Common myeloid progenitor, CD34-positive (primary cell): ENCODE results near the gene MROH7.

Source experiments
- CTCF ChIA-PET: fragments of 350-600 bp; sonication (Branson Sonifier 250); formaldehyde crosslinking; loops from one replicate; lab custom pipeline; 2021; ENCODE audit warnings: antibody characterized with exemption; lab: Charles Lee
- POLR2A ChIA-PET: fragments of 350-600 bp; sonication (Branson Sonifier 250); formaldehyde crosslinking; loops from one replicate; lab custom pipeline; 2021; ENCODE audit warnings: antibody characterized with exemption; lab: Charles Lee
- DNase-seq, 3 donors: peaks; one replicate each; pipeline versions ENCODE4 v3.0.0 to v3.0.0-alpha.2; 2013
- H3K27ac ChIP-seq, 2 experiments: 1 replicate in 1 of 2; 2 replicates in 1 of 2; pipeline ENCODE4 v1.7.0; 2013; ENCODE audit warnings: inconsistent platforms in 2 of 2, low read length in 2 of 2, mild to moderate bottlenecking in 2 of 2, low read depth in 1 of 2, moderate library complexity in 1 of 2; ENCODE audit not compliant: severe bottlenecking in 2 of 2, insufficient read depth in 1 of 2, poor library complexity in 1 of 2
- H3K27me3 ChIP-seq, 5 experiments: replicated peaks in 2 of 5; 1 replicate in 3 of 5; 2 replicates in 2 of 5; pipeline versions ENCODE4 v1.6.1 to v1.7.0; 2013; ENCODE audit warnings: low read length in 4 of 5, mild to moderate bottlenecking in 2 of 5, moderate library complexity in 2 of 5, inconsistent platforms in 1 of 5; ENCODE audit not compliant: insufficient read depth in 5 of 5, control insufficient read depth in 4 of 5
- H3K36me3 ChIP-seq, 4 experiments: 1 replicate in 2 of 4; 2 replicates in 2 of 4; pipeline versions ENCODE4 v1.6.1 to v1.7.0; 2013; ENCODE audit warnings: low read length in 3 of 4, control low read depth in 1 of 4, mild to moderate bottlenecking in 1 of 4; ENCODE audit not compliant: control insufficient read depth in 4 of 4, insufficient read depth in 4 of 4
- H3K4me1 ChIP-seq, 4 experiments: 1 replicate in 3 of 4; 2 replicates in 1 of 4; pipeline versions ENCODE4 v1.6.1 to v1.7.1; 2013; ENCODE audit warnings: low read length in 3 of 4, mild to moderate bottlenecking in 3 of 4, control low read depth in 1 of 4, inconsistent platforms in 1 of 4, moderate library complexity in 1 of 4; ENCODE audit not compliant: control insufficient read depth in 4 of 4, insufficient read depth in 4 of 4; ENCODE audit errors: control extremely low read depth in 1 of 4
- H3K4me3 ChIP-seq, 7 experiments: 1 replicate in 4 of 7; 2 replicates in 3 of 7; pipeline versions ENCODE4 v1.5.1 to v1.7.0; 2013; ENCODE audit warnings: mild to moderate bottlenecking in 7 of 7, low read length in 6 of 7, moderate library complexity in 6 of 7, inconsistent platforms in 2 of 7, low read depth in 2 of 7, control low read depth in 1 of 7; ENCODE audit not compliant: insufficient read depth in 4 of 7, control insufficient read depth in 1 of 7; ENCODE audit errors: extremely low read depth in 1 of 7
- H3K9me3 ChIP-seq, 5 experiments: 1 replicate in 4 of 5; 2 replicates in 1 of 5; pipeline versions ENCODE4 v1.6.1 to v1.7.1; 2013; ENCODE audit warnings: low read length in 4 of 5, mild to moderate bottlenecking in 2 of 5, inconsistent platforms in 1 of 5, low read depth in 1 of 5, moderate library complexity in 1 of 5; ENCODE audit not compliant: control insufficient read depth in 4 of 5, insufficient read depth in 2 of 5; ENCODE audit errors: control extremely low read depth in 1 of 5
- WGBS: methylation state at CpG from one replicate; pipeline ENCODE4 v1.1.5; 2013; ENCODE audit not compliant: insufficient coverage; 5-methylcytosine and 5-hydroxymethylcytosine counted together

The MROH7 gene

DNA sequence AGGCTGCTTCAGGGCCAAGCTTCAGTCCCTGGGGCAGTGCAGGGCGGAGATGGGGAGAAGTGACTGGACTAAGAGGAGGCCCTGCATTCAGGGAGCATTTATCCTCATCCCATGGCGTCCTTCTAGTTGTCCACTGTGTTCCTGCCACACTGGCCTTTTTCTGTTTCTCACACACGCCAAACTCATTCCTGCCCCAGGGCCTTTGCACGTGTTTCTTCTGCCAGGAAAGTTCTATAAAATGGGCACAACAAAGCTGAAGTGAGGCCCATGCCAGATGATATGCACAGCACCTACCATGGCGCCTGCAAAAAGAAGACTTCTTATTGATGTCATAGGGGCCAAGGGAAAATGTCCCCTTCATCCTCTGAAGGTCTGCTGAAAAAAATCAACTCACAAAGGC is 24.3 kb downstream of the MROH7 start:
- Histone ChIP-seq H3K36me3 (peaks cover 0 to 3% (median 0%) of the 10 kb centered on the region in 4 experiments), H3K4me3 (no peak overlapping the region), H3K27me3 (no peaks in the 10 kb centered on the region), H3K27ac (no peak overlapping the region), H3K4me1 (no peaks in the 10 kb centered on the region), H3K9me3 (no peaks in the 10 kb centered on the region)
- POLR2A ChIA-PET, result no interaction called here
- 97% methylated on average over 5 of the region's 5 CpGs for whole genome bisulfite sequencing
- DNase-seq, result no peak
- CTCF ChIA-PET, result no interaction called here

DNA sequence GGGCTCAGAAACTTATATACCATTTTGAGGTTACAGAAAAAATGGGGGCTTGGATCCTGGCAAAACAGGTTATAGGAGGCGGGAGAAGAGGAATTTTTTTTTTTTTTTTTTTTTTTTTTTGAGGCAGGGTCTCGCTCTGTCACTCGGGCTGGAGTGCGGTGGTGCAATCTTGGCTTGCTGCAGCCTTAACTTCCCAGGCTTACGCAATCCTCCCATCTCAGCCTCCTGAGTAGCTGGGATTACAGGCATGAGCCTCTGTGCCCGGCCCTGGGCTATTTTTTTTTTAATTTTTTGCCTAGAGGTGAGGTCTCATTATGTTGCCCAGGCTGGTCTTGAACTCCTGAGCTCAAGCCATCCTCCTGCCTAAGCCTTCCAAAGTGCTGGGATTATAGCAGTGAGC is 24.7 kb downstream of the MROH7 start:
- Histone ChIP-seq H3K4me3 (no peak overlapping the region), H3K27me3 (no peaks in the 10 kb centered on the region), H3K27ac (no peak overlapping the region), H3K36me3 (peaks cover 0 to 3% (median 0%) of the 10 kb centered on the region in 4 experiments), H3K4me1 (no peaks in the 10 kb centered on the region), H3K9me3 (no peaks in the 10 kb centered on the region)
- DNase-seq, result no peak
- WGBS, result 100% methylated on average over 2 of the region's 6 CpGs
- ChIA-PET CTCF (interaction anchor here (1.1 kb wide), 1 partner anchor 50 kb away, joined by 3 read pairs; the partner anchor contains the start of gene TTC4), POLR2A (no interaction called here)

DNA sequence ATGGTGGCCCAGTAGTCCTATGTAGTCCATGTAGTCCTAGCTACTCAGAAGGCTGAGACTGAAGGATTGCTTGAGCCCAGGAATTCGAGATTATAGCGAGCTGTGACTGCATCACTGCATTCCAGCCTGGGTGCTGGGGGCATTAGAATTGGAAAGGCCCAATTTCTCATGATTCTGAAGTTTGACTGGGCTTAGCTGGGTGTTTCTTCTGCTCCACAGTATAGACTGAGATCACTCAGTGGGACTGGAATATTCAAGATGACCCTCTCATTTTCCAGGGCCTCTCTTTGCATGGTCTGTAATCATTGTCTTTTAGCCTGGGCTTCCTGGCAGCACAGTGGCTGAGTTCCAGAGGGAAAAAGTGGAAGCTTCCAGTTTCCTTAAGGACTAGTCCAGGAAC is 26.2 kb downstream of the MROH7 start:
- Histone ChIP-seq H3K4me3 (no peak overlapping the region), H3K27ac (no peak overlapping the region), H3K36me3 (peaks cover 0 to 3% (median 0%) of the 10 kb centered on the region in 4 experiments), H3K27me3 (no peaks in the 10 kb centered on the region), H3K9me3 (no peaks in the 10 kb centered on the region), H3K4me1 (no peaks in the 10 kb centered on the region)
- CTCF ChIA-PET, result interaction anchor here (0.8 kb wide), 1 partner anchor 15 kb away, joined by 3 read pairs; no protein-coding TSS in a partner anchor
- POLR2A ChIA-PET, result no interaction called here
- no peak for DNase-seq
- 100% methylated on average over 2 of the region's 2 CpGs for WGBS

- Histone ChIP-seq H3K27me3 (no peaks in the 10 kb centered on the region), H3K9me3 (peaks cover 0 to 2% (median under 1%) of the 10 kb centered on the region in 5 experiments), H3K4me1 (no peaks in the 10 kb centered on the region), H3K27ac (no peak overlapping the region), H3K4me3 (no peak overlapping the region), H3K36me3 (peaks cover 0 to 4% (median 0%) of the 10 kb centered on the region in 4 experiments)
- CTCF ChIA-PET, result no interaction called here
- 100% methylated on average over 1 of the region's 2 CpGs for WGBS
- POLR2A ChIA-PET, result no interaction called here
- no peak for DNase-seq
These were observed 27.0 kb downstream of the MROH7 start for GRCh38 chr1:54668567-54668966.

GRCh38 chr1:54671985-54672608 is 30.5 kb downstream of the MROH7 start:
- ChIA-PET CTCF (no interaction called here), POLR2A (no interaction called here)
- DNase-seq, result peak; percentile 19 to 40 (median 37)
- WGBS, result 96% methylated on average over 3 of the region's 6 CpGs
- Histone ChIP-seq H3K27ac (no peak overlapping the region), H3K36me3 (peaks cover 0 to 11% (median 0%) of the 10 kb centered on the region in 4 experiments), H3K9me3 (peaks cover 0 to 9% (median 3%) of the 10 kb centered on the region in 5 experiments), H3K4me3 (no peak overlapping the region), H3K4me1 (no peaks in the 10 kb centered on the region), H3K27me3 (no peaks in the 10 kb centered on the region)

DNA sequence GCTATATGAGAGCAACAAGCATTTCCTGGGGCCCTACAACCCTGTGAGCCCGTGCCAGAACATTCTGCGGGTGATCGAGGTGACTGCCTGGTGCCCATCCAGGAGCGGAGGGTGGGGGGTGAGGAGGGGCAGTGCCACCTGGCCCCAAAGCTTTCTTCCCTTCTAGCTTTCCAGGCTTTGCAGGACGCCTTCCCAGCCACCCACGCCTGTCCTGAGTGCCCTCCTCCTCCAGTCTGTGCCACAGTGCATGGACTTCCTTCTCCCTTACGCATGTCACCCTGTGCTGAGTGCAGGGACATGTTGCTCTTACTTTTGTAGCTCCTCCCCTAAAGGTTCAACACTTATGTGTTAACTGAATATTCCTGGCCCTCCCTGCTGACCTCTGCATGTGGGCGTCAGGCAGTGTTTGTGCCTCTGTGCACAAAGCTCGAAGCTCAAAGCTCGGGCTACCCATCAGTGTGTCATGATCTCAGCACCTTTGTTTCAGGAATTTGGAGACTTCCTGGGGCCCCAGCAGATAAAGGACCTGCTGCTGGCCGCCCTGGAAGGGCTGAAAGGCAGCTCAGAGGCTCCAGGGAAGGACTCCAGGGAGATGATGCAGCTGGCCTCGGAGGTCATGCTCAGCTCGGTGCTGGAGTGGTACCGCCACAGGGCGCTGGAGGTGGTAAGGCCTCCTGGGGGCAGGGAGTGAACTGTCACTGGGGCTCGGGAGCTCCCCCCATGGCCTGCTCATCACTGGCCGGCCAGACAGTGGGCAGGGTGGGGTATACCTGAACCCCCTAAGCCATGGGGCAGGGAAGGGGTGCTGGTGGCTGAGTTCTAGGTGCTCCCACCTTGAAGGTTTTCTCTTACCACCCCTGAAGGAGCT is 37.4 kb downstream of the MROH7 start:
- Histone ChIP-seq H3K27me3 (no peaks in the 10 kb centered on the region), H3K4me3 (no peak overlapping the region), H3K27ac (no peak overlapping the region), H3K36me3 (peaks cover 0 to 11% (median 0%) of the 10 kb centered on the region in 4 experiments), H3K4me1 (peaks cover 0 to 8% (median 0%) of the 10 kb centered on the region in 4 experiments), H3K9me3 (peaks cover 0 to 5% (median 0%) of the 10 kb centered on the region in 5 experiments)
- 95% methylated on average over 15 of the region's 17 CpGs for WGBS
- CTCF ChIA-PET, result interaction anchor here (1.0 to 1.3 kb wide), 3 partner anchors 14 to 131 kb away, joined by 3 read pairs; partner anchors contain the start of gene TTC22
- no peak for DNase-seq
- POLR2A ChIA-PET, result no interaction called here
